ENCODE results near the gene OR1L8.
"Not testable (repeated sequence)": the region's sequence is repeated elsewhere in the genome, so short reads cannot be mapped to it uniquely, and the experiment has no call there.

OR1L8 gene, protein sequence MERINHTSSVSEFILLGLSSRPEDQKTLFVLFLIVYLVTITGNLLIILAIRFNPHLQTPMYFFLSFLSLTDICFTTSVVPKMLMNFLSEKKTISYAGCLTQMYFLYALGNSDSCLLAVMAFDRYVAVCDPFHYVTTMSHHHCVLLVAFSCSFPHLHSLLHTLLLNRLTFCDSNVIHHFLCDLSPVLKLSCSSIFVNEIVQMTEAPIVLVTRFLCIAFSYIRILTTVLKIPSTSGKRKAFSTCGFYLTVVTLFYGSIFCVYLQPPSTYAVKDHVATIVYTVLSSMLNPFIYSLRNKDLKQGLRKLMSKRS

DNA sequence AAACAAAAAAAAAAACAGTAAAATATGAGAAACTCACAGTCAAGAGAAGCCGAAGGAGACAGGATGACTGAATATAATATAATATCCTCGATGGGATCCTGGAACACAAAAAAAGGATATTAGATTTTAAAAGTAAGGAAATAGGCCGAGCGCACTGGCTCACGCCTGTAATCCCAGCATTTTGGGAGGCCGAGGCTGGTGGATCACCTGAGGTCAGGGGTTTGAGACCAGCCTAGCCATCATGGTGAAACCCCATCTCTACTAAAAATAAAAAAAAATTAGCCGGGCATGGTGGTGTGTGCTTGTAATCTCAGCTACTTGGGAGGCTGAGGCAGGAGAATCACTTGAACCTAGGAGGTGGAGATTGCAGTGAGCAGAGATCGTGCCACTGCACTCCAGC is at the start of gene OR1L8:
Gene OR1L8, minus strand, starts transcription at position 101 of the 400 bp plus-strand sequence. CDS start 14,907 bp downstream, outside the sequence.
- in situ Hi-C loops (cut with MboI; ENCODE audit: low sequenced_read_pairs), result not testable (repeated sequence)

DNA sequence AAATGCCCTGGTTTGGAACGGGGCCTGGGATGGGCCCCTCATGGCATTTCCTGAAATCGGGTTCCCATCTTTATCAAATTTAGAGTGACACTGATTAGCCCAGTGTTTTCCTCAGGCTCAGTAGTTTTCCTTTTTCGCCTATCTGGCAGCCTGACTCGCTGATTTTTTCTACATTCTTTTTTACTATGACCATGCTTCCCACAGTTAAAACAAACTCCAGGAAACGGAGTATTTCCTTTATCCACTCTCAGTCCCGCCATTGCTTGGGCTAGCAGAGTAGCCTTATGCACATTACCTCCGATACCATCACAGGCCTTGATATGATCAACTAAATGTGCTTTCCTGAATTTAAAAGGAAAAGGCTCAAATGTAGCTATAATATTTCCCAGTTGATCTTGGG is 36.8 kb upstream of the OR1L8 start:
- in situ Hi-C loops (cut with MboI; ENCODE audit: low sequenced_read_pairs), result no loop called here

DNA sequence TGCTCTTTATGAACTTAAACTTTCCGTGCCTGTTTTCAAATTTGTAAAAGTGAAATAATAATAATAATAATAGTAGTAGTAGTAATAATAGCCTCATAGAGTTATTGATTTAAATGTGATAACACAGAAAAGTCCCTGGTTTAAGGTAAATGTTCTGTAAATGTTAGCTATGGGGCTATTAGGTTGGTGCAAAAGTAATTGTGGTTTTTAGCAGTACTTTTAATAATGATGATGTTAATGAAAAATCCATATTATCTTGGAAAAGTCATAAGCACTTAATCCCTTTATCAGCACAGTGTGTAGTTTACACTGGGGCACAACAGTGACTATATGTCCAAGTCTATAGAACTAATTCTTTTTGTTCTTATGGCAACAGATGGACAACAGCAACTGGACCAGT is 31.2 kb upstream of the OR1L8 start, which contains the start of gene OR1Q1:
Gene OR1Q1, plus strand, starts transcription at position 377 of the 400 bp plus-strand sequence. Its CDS starts 0 bp downstream, at position 377.
- in situ Hi-C loops (cut with MboI; ENCODE audit: low sequenced_read_pairs), result no loop called here

DNA sequence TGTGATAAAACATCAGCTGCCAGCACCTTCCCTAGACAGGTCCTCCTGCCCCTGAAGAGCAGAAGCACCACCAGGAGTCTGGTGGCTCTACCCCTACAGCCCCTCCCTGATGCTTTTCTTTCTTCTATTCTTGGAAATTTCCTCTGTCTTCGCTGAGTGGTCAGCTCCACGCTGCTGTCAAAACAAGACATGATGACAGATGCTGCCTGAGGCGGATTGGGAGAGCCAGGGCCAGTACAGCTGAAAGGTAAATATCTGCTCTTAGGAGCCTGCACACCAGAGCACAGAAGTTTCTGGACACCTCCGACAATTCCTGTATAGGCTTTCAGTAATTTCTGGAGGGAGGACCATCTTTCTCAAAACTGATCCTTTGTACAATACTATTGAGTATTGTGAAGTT is 26.6 kb upstream of the OR1L8 start:
- in situ Hi-C loops (cut with MboI; ENCODE audit: low sequenced_read_pairs), result no loop called here

DNA sequence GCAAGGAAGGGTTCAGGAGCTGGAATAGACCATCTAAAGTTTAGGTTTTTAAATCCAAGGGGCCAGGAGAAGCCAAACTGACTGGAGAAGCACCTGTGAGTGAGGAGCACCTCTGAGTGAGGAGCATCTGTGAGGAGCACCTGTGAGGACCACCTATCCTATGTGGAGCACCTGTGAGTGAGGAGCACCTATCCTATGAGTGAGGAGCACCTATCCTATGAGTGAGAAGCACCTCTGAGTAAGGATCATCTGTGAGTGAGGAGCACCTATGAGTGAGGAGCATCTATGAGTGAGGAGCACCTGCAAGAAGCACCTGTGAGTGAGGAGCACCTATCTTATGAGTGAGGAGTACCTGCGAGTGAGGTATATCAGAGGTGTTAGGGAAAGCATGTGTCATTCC is 23.4 kb upstream of the OR1L8 start:
- in situ Hi-C loops (cut with MboI; ENCODE audit: low sequenced_read_pairs), result no loop called here

DNA sequence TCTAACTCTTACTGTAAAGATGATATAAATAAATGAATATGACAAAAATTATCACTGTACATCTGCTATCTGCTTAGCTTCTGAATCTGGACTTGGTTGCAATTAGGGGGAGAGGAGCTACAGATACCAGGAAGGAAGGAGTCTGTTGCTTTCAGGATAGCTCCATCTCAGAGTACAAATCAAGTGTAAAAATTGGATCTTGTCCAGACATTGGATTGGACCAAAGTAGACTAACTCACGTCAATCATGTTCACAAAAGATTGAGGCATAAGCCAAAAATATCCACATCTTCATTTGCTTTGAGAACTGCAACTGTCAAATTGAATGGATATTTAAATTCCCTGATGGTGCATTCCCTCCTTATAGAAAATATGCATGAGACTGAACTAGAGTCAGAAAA is 22.5 kb upstream of the OR1L8 start:
- in situ Hi-C loops (cut with MboI; ENCODE audit: low sequenced_read_pairs), result no loop called here

DNA sequence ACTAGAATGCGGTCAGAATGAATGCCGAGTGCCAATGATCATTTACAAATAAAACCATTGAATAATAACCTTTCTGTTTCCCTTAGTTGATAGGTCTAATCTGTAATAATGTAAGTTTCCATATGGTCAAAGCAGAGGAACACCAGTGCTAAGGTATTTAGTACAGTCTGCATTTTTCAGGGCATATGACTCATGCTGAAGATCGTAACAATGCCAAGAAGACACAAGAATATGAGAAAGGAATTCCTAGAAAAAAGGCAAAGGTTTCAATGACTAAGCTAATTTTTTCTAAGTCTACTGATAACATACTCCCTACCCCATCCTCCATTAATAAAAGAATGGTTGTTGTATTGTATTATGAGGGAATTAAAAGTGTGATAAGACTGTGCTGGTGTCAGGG is 2.8 kb downstream of the OR1L8 start:
- in situ Hi-C loops (cut with MboI; ENCODE audit: low sequenced_read_pairs), result no loop called here

DNA sequence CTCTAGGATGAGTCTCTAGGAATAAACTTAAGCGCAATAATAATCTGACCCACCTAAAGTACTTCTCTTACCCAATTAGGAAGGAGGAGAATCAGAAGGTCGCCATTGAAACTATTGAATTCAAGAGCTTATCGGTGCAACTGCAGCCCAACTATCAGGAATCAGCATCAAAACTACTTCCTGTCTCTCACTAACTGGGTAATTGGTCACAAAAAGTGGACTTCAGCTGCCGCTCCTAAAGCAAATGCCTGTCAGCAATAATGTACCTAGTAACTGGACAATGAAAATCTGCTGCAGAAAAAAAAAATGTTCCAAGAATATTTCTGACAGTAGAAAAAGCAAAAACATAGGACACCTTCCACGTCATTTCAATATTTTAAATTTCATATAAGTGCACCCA is 3.3 kb downstream of the OR1L8 start:
- in situ Hi-C loops (cut with MboI; ENCODE audit: low sequenced_read_pairs), result no loop called here

DNA sequence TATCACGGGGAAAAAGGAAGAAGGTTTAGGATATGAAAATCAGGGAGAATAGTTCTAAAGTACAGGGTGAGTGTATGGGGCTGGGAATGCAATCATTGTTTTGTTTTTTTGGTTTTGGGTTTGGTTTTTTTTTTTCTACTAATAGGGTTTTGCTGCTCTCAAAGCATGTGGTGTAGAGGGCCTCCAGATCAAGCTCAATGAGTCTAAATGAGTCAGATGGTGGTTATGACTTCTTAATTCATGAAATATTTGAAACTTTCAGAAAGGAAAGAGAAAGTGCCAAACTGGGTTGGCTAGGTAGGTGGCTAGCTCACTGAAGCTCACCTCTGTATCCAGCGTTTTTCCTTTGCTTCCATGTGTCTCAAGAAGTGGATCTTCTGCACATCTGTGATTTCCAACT is 10.7 kb downstream of the OR1L8 start:
- in situ Hi-C loops (cut with MboI; ENCODE audit: low sequenced_read_pairs), result no loop called here

DNA sequence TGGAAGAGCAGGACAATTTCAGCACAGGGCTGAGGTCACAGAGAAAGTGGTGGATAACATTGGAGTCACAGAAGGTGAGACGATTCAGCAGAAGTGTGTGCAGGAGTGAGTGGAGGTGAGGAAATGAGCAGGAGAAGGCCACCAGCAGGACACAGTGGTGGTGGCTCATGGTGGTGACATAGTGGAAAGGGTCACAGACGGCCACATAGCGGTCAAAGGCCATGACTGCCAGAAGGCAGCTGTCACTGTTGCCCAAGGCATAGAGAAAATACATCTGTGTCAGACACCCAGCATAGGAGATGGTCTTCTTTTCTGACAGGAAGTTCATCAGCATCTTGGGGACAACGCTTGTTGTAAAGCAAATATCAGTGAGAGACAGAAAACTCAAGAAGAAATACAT is 15.3 kb downstream of the OR1L8 start:
- in situ Hi-C loops (cut with MboI; ENCODE audit: low sequenced_read_pairs), result no loop called here

DNA sequence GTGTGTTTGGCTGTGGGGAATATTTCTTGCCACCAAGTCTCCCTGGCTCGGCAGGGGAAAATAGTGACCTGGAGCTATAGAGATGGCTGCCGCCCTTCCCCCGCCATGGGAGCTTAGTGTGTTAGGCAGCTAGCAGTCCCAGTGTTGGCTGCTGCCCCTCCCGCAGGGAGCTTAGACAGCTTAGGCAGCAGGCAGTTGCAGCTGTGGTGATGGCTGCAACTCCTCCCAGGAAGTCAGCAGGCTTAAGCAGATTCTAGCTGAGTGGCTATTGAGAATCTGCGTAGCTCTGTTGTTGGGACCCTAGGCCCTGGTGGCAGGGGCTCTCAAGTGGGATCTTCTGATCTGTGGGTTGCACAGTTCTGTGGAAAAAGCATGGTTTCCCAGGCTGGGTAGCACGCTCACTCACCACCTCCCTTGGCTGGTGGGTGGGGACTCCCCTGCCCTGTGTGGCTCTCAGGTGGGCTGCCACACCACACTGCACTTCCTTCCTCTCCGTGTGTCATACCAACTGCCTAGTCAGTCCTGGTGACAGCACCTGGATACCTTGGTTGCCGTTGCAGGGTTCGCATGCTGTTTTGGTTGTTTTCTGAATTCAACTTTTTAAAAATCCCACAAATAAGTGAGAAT is 20.9 kb downstream of the OR1L8 start:
- in situ Hi-C loops (cut with MboI; ENCODE audit: low sequenced_read_pairs), result no loop called here

DNA sequence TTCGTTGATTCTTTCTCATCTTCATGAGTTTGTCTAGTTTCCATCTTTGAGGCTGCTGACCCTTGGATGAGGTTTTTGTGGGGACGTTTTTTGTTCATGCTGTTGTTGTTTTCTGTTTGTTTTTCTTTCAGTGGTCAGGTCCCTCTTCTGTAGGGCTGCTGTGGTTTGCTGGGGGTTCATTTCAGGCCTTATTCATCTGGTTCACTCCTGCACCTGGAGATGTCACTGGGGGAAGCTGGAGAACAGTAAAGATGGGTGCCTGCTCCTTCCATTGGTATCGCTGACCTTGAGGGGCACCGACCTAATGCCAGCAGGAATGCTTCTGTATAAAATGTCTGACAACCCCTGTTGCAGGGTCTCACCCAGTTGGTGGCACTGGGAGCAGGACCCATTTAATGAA is 21.7 kb downstream of the OR1L8 start:
- in situ Hi-C loops (cut with MboI; ENCODE audit: low sequenced_read_pairs), result no loop called here

DNA sequence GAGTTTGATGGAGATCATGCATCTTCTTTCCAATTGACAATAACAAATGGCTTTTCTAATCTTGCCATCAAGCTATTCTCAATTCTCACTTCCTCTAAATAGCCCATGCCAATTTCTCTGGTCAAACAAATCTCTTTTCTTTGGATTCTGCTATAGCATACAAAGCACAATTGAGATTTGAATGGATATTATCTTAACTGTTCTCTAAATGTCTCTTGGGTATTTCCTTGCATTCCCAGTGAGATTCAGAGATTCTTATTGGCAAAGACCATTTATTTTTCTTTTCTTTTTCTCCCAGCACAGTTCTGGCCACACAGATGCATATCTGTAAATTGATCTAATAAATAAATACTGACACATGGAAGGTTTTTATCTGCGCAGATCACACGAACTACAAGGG is 30.4 kb downstream of the OR1L8 start, which contains the start of gene OR1N2:
Gene OR1N2, plus strand, starts transcription at position 301 of the 400 bp plus-strand sequence. CDS start 100 bp downstream, outside the sequence.
- in situ Hi-C loops (cut with MboI; ENCODE audit: low sequenced_read_pairs), result no loop called here

DNA sequence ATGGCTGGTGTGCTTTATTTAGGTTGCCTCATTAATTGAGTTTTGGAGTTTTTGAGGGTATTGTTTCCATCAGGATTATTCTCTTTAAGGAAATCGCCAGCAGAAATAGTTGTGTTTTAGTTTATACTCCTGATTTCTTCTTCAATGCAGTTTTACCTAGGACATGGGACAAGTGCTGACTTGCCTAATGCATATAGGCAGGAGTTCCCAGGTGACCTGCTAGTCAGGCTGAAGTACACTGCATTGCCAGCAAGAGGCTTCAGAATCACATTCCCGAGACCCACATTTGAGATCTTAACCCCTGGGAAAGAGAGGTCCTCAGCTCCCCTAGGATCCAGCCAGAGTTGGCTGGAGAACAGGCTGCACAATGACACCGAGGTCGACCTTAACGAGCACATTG is 31.8 kb downstream of the OR1L8 start:
- in situ Hi-C loops (cut with MboI; ENCODE audit: low sequenced_read_pairs), result no loop called here

DNA sequence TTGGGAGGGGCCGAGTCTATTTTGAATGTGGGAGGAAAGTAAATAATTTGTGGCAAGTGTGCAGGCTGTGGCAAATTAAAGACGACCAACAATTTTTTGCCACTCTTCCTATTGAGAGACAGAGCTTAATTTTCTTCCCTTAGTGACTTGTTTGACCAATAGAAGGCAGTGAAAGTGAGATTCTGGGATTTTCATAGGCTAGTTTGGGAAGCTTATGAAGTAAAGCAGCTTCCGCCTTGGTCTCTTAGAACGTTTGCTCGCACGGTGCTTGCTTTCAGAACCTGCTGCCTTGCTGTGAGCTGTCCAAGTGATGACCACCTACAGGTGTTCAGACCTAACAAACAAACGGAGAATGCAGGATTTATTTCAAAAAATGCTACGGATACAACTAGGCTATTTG is 37.0 kb downstream of the OR1L8 start:
- in situ Hi-C loops (cut with MboI; ENCODE audit: low sequenced_read_pairs), result no loop called here

DNA sequence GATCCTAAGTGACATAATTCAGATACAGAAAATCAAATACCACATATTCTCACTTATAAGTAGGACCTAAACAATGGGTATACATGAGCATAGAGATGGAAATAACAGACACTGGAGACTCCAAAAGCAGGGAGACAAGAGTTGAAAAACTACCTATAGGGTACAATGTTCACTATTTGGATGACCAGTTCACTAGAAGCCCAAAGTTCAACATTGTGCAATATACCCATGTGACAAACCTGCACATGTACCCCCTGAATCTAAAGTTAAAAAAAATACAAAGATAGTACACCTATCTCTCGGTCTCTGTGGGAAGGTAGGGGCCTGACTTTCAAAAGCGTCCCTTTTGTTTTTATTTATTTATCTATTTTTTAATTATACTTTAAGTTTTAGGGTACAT is 44.4 kb downstream of the OR1L8 start:
- in situ Hi-C loops (cut with MboI; ENCODE audit: low sequenced_read_pairs), result no loop called here

DNA sequence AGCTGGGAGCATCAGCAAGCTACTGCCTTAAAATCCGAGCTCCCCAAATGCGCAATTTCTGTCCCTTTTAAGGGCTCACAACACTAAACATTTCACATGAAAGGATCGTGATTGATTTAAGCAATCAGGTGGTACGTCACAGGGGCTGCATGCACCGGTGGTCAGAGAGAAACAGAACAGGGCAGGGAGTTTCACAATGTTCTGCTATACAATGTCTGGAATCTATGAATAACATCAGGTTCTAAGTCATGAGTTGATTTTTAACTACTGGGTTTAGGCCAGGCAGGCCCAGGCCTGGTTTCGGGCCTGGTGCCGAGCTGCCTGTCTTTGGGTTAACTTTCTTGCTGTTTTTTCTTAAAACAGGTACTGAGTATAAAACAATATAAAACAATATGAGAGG is 46.1 kb downstream of the OR1L8 start:
- in situ Hi-C loops (cut with MboI; ENCODE audit: low sequenced_read_pairs), result not testable (repeated sequence)

DNA sequence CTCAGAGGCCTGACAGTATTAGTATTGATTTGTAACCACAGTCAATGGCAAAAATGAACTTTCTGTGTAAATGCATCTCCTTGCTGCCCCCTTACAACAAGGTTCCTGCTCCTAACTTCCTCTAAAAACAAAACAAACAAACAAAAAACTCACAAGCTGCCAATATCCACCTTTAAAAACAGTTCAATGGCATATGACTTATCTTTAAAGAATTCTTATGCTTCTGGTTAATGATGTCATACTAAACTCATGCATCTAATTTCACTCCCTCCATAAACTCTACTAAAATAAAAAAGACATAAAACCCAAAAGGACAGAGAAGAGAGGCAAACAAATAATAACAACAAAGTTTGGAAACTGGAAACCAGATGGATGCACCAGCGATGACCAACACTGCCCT is 47.0 kb downstream of the OR1L8 start:
- in situ Hi-C loops (cut with MboI; ENCODE audit: low sequenced_read_pairs), result no loop called here

DNA sequence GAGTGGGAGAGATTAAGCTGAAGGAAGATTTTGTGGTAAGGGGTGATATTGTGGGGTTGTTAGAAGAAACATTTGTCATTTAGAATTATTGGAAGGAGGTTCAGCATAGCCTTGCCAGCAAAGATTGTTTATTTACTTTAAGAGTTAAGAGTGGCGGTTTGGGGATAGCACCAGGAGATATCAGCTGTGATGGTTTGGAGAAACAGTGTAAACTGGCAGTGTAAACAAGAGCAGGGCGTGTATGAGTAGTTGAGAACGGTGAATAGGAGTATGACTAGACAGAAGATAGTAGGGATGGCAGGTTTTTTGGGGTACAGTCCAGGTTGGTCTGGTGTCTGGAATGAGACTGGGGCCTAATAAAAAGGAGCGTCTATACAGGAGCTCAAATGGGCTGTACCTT is 52.0 kb downstream of the OR1L8 start:
- in situ Hi-C loops (cut with MboI; ENCODE audit: low sequenced_read_pairs), result not testable (repeated sequence)

DNA sequence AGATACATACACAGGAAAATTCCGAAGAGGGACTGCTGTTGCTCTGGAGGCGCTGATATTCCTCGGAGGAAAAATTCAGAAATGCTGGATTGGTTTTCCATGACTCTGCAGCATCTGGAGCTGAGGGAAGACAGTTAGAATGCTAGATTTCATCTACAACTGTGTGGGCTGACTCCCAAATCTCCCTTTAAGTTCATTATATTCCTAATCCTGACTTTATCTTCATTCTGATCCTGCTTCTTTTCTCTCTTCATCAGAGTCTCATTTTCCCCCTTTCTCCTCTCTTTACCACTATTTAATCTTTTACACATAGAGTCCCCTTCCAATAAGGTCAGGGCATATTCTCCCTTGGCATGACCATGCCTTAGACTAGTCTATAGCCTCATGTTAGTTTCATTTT is 56.0 kb downstream of the OR1L8 start, which contains the start of gene OR1N1:
Gene OR1N1, minus strand, starts transcription at position 101 of the 400 bp plus-strand sequence. Its CDS starts 0 bp downstream, at position 101.
- in situ Hi-C loops (cut with MboI; ENCODE audit: low sequenced_read_pairs), result no loop called here

DNA sequence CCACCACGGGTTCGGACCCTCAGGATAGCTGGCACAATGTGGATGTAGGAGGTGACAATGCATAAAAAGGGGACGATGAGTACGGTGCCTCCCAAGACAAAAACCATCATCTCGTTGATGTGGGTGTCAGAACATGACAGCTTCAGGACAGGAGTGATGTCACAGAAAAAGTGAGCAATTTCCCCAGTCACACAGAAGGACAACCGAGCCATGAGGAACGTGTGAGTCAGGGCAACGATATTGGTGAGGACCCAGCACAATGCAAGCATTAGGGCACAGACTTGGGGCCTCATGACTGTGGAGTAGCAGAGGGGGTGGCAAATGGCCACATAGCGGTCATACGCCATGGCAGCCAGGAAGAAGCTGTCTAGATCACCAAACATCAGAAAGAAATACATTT is 56.6 kb downstream of the OR1L8 start:
- in situ Hi-C loops (cut with MboI; ENCODE audit: low sequenced_read_pairs), result no loop called here

DNA sequence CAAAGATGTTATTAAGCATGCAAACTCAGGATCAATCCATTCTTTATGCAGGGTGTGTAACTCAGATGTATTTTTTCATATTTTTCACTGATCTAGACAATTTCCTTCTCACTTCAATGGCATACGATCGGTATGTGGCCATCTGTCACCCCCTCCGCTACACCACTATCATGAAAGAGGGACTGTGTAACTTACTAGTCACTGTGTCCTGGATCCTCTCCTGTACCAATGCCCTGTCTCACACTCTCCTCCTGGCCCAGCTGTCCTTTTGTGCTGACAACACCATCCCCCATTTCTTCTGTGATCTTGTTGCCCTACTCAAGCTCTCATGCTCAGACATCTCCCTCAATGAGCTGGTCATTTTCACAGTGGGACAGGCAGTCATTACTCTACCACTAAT is 63.8 kb downstream of the OR1L8 start:
- in situ Hi-C loops (cut with MboI; ENCODE audit: low sequenced_read_pairs), result no loop called here
